Activated B cell treated with CpG ODN at 0.5 μM for 24 hours (primary cell): ENCODE measurements around the gene TEKTIP1. TPM values are rescaled to one million over a fixed set of nuclear protein-coding genes. Genes with fewer than 3 reads are reported as not detected.

Experiments used
- ATAC-seq: fragments of 200-7000 bp; cut with Tn5 transposase; one replicate; pipeline ENCODE4 v1.10.0; 2021; ENCODE audit warnings: low read depth, mild to moderate bottlenecking, moderate library complexity
- CTCF ChIA-PET: fragments of 350-600 bp; sonication (Branson Sonifier 250); formaldehyde crosslinking; loops from one replicate; lab custom pipeline; 2021; ENCODE audit warnings: antibody characterized with exemption; lab: Charles Lee
- POLR2A ChIA-PET: fragments of 350-600 bp; sonication (Branson Sonifier 250); formaldehyde crosslinking; loops from one replicate; lab custom pipeline; 2021; ENCODE audit warnings: antibody characterized with exemption; lab: Charles Lee
- DNase-seq: peaks from one replicate; pipeline ENCODE4 v3.0.0; 2022
- H3K27ac Mint-ChIP-seq: one replicate; pipeline ENCODE4 v1.8.0; 2020; ENCODE audit warnings: mixed read lengths
- H3K27me3 Mint-ChIP-seq: one replicate; pipeline ENCODE4 v1.8.0; 2021; ENCODE audit warnings: mixed read lengths
- H3K36me3 Mint-ChIP-seq: one replicate; pipeline ENCODE4 v1.8.0; 2021; ENCODE audit warnings: low read depth, mixed read lengths
- H3K4me1 Mint-ChIP-seq: one replicate; pipeline ENCODE4 v1.8.0; 2021; ENCODE audit warnings: mixed read lengths
- H3K4me3 Mint-ChIP-seq: one replicate; pipeline ENCODE4 v1.8.0; 2020; ENCODE audit warnings: mild to moderate bottlenecking, mixed read lengths
- H3K9me3 Mint-ChIP-seq: one replicate; pipeline ENCODE4 v1.8.0; 2020; ENCODE audit warnings: mixed read lengths
- intact Hi-C: fragments of 100-400 bp; cut with micrococcal nuclease; formaldehyde crosslinking; loops from one replicate; pipeline ENCODE4 v1.15.1; 2024
- total RNA-seq: library from RNA; stranded (reverse); gene quantifications from 2 replicates; pipeline ENCODE4 v1.2.3, GENCODE V29; 2022
- TF ChIP-seq, protein P1 (sequence below): fragments of 200-600 bp; IDR thresholded peaks from one replicate; pipeline ENCODE4 v1.8.0; 2022; ENCODE audit warnings: antibody characterized with exemption, mild to moderate bottlenecking

TEKTIP1 gene
- total RNA-seq, 1 donor from 2014 or later: 7.1 TPM

- CTCF ChIA-PET: interaction anchor here (1.0 to 4.3 kb wide), 10 partner anchors 11 to 240 kb away, joined by 3 to 37 read pairs (median 6); partner anchors contain the start of genes GIPC3 and MFSD12
- peak; percentile 80 for ATAC-seq
- peak; percentile 84 for DNase-seq
- Mint-ChIP-seq H3K4me1 (peaks cover 7% of the 10 kb centered on the region), H3K27me3 (no peaks in the 10 kb centered on the region), H3K27ac (no peak overlapping the region), H3K4me3 (no peak overlapping the region), H3K9me3 (no peaks in the 10 kb centered on the region), H3K36me3 (peaks cover 28% of the 10 kb centered on the region)
- intact Hi-C loops: loop anchor here (1.0 to 2.0 kb wide), 3 partner anchors 14 to 161 kb away; no protein-coding TSS in a partner anchor
- TF ChIP-seq, protein P1, sequence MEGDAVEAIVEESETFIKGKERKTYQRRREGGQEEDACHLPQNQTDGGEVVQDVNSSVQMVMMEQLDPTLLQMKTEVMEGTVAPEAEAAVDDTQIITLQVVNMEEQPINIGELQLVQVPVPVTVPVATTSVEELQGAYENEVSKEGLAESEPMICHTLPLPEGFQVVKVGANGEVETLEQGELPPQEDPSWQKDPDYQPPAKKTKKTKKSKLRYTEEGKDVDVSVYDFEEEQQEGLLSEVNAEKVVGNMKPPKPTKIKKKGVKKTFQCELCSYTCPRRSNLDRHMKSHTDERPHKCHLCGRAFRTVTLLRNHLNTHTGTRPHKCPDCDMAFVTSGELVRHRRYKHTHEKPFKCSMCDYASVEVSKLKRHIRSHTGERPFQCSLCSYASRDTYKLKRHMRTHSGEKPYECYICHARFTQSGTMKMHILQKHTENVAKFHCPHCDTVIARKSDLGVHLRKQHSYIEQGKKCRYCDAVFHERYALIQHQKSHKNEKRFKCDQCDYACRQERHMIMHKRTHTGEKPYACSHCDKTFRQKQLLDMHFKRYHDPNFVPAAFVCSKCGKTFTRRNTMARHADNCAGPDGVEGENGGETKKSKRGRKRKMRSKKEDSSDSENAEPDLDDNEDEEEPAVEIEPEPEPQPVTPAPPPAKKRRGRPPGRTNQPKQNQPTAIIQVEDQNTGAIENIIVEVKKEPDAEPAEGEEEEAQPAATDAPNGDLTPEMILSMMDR: peak; percentile 30
- POLR2A ChIA-PET: interaction anchor here (1.3 to 1.9 kb wide), 2 partner anchors 9 to 12 kb away, joined by 4 to 13 read pairs; partner anchors contain the start of gene MFSD12
Observed at GRCh38 chr19:3544742-3545668, 6.0 kb downstream of the TEKTIP1 start.

DNA sequence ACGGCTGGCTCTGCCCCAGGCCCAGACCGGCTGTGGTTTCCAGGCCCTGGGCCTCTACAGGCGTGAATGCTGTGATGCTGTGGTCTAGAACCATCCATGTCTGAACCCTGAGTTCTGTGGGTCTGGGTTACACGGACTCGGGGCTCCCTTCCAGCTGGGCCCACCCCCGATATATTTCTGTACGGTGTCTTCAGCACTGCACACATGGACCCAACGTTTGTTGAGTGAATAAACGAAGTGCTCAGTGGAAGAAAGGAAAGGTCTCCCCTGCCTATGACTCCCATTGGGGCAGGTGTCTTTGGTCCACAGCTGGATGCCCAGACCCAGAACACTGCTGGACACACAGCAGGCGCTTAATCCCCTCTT, 6.7 kb downstream of the TEKTIP1 start:
- POLR2A ChIA-PET: interaction anchor here (1.3 to 1.9 kb wide), 2 partner anchors 8 to 11 kb away, joined by 4 to 13 read pairs; partner anchors contain the start of gene MFSD12
- H3K27ac Mint-ChIP-seq: peak overlapping the region; percentile 19
- peaks cover 7% of the 10 kb centered on the region for H3K4me1 Mint-ChIP-seq
- ATAC-seq: no peak
- DNase-seq: no peak
- H3K9me3 Mint-ChIP-seq: no peaks in the 10 kb centered on the region
- H3K27me3 Mint-ChIP-seq: no peaks in the 10 kb centered on the region
- no peak overlapping the region for H3K4me3 Mint-ChIP-seq
- H3K36me3 Mint-ChIP-seq: peaks cover 27% of the 10 kb centered on the region
- intact Hi-C loops: loop anchor here (1.0 to 2.0 kb wide), 3 partner anchors 13 to 161 kb away; no protein-coding TSS in a partner anchor
- TF ChIP-seq, protein P1: no peak
- CTCF ChIA-PET: interaction anchor here (1.2 to 4.3 kb wide), 9 partner anchors 11 to 160 kb away, joined by 3 to 37 read pairs (median 6); partner anchors contain the start of genes GIPC3 and MFSD12

DNA sequence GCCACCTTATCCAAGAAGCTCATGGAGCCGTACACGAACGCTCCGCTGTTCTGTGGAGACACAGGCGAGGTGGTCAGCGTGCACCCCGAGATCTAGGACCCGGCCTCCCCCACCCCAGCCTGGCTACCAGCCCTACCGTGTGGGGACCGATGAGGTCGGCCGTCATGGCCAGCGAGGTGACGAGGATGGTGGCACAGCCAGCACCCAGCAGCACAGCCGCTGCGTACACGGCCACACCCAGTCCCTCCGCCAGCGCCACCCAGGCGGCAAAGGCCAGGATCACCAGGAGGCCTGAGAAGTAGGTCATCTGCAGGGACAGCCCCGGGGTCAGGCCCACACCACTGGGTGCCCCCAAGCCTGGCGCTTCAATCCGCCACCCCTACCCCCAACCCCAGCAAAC, 7.1 kb downstream of the TEKTIP1 start:
- DNase-seq (no peak), ATAC-seq (no peak)
- intact Hi-C loops: no loop called here
- Mint-ChIP-seq H3K4me3 (no peak overlapping the region), H3K27me3 (no peaks in the 10 kb centered on the region), H3K36me3 (peaks cover 30% of the 10 kb centered on the region), H3K4me1 (peaks cover 11% of the 10 kb centered on the region), H3K9me3 (no peaks in the 10 kb centered on the region), H3K27ac (peak overlapping the region; percentile 19)
- POLR2A ChIA-PET: interaction anchor here (0.8 kb wide), 1 partner anchor 11 kb away, joined by 3 read pairs; the partner anchor contains the start of gene MFSD12
- CTCF ChIA-PET: interaction anchor here (1.2 to 4.3 kb wide), 7 partner anchors 10 to 110 kb away, joined by 3 to 37 read pairs (median 6); partner anchors contain the start of genes GIPC3 and MFSD12
- TF ChIP-seq, protein P1: no peak

GRCh38 chr19:3547301-3547731, 8.3 kb downstream of the TEKTIP1 start:
- Mint-ChIP-seq H3K9me3 (no peaks in the 10 kb centered on the region), H3K4me3 (no peak overlapping the region), H3K4me1 (peaks cover 17% of the 10 kb centered on the region), H3K27me3 (no peaks in the 10 kb centered on the region), H3K27ac (no peak overlapping the region), H3K36me3 (peaks cover 29% of the 10 kb centered on the region)
- TF ChIP-seq, protein P1: no peak
- DNase-seq (no peak), ATAC-seq (no peak)
- ChIA-PET CTCF (interaction anchor here (4.3 kb wide), 1 partner anchor 9 kb away, joined by 37 read pairs; the partner anchor contains the start of gene MFSD12), POLR2A (interaction anchor here (0.6 kb wide), 1 partner anchor 75 kb away, joined by 8 read pairs; no protein-coding TSS in a partner anchor)
- intact Hi-C loops: no loop called here
